Skeletal muscle tissue (tissue), 4 donors: ENCODE measurements around the gene ZNF23. TPM values are rescaled to one million over a fixed set of nuclear protein-coding genes. Genes with fewer than 3 reads are reported as not detected.

ENCODE experiments used
- H3K27ac ChIP-seq: one replicate; pipeline ENCODE4 v1.7.0; 2013; ENCODE audit warnings: mild to moderate bottlenecking, low read depth, low read length, inconsistent platforms
- H3K27me3 ChIP-seq, 3 donors: one replicate each; pipeline ENCODE4 v1.7.0; 2013; ENCODE audit warnings: low read length in 3 of 3; ENCODE audit not compliant: control insufficient read depth in 3 of 3, insufficient read depth in 3 of 3
- H3K36me3 ChIP-seq, 3 donors: one replicate each; pipeline ENCODE4 v1.7.0; 2013; ENCODE audit warnings: low read length in 3 of 3; ENCODE audit not compliant: control insufficient read depth in 3 of 3, insufficient read depth in 3 of 3
- H3K4me1 ChIP-seq, 3 donors: one replicate each; pipeline ENCODE4 v1.7.0; 2013; ENCODE audit warnings: low read length in 3 of 3, mild to moderate bottlenecking in 3 of 3; ENCODE audit not compliant: control insufficient read depth in 3 of 3, insufficient read depth in 3 of 3
- H3K4me3 ChIP-seq, 3 donors: one replicate each; pipeline ENCODE4 v1.7.0; 2013; ENCODE audit warnings: low read length in 3 of 3
- H3K9ac ChIP-seq, 3 donors: one replicate each; pipeline ENCODE4 v1.7.0; 2013; ENCODE audit warnings: low read length in 3 of 3, mild to moderate bottlenecking in 3 of 3, moderate library complexity in 2 of 3, low read depth in 1 of 3
- H3K9me3 ChIP-seq, 3 donors: one replicate each; pipeline ENCODE4 v1.7.0; 2013; ENCODE audit warnings: low read length in 3 of 3; ENCODE audit not compliant: control insufficient read depth in 3 of 3
- total RNA-seq: library from RNA; depleted of rRNA; stranded (reverse); fragments of >200 nt; gene quantifications from one replicate; pipeline ENCODE4 v1.2.3, GENCODE V29; 2014
- donor health status: Osteomylitis.

The ZNF23 gene
- total RNA-seq, 1 donor from 2014 or later, result 5.7 TPM

DNA sequence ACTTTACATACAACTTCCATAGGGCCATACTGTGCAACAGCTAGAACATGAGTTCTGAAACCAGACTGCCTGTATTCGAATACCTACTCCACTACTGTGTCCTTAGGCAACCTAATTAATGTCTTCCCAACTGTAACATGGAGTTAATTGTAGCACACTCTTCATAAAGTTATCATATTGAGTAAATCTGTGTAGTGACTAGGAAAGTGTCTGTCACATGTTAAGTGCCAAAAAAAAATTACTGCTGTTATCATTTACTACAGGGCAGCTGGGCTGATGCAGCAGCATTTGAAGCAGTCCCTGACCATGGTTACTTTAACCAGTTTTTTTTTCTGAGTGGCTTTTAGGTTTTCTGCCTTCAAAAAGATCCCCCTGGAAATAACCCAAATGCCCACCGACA is 10.9 kb upstream of the ZNF23 start:
- Histone ChIP-seq H3K9me3 (no peaks in the 10 kb centered on the region), H3K36me3 (peaks cover 43 to 49% (median 44%) of the 10 kb centered on the region in 3 donors), H3K4me1 (no peaks in the 10 kb centered on the region), H3K9ac (no peak overlapping the region), H3K27me3 (no peaks in the 10 kb centered on the region), H3K27ac (no peak overlapping the region), H3K4me3 (no peak overlapping the region)

GRCh38 chr16:71472051-71472450 is 10.0 kb upstream of the ZNF23 start:
- Histone ChIP-seq H3K36me3 (peaks cover 34 to 40% (median 35%) of the 10 kb centered on the region in 3 donors), H3K9ac (no peak overlapping the region), H3K27ac (no peak overlapping the region), H3K27me3 (no peaks in the 10 kb centered on the region), H3K4me1 (no peaks in the 10 kb centered on the region), H3K9me3 (no peaks in the 10 kb centered on the region), H3K4me3 (no peak overlapping the region)

DNA sequence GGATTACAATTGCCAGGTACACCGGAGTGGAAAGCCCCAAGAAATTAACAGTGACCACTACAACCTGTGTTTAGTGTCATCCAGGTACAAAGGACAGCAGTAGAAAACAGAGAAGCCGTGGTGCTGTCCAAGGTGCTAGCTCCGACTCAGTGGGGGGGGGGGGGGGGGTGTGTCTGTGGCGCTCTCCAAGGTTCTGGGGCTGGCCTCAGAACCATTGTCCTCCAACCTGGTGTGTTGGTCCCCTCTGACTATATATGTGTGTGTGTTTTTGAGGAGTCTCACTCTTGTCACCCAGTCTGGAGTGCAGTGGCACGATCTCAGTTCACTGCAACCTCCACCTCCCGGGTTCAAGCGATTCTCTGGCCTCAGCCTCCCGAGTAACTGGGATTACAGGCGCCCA is 5.8 kb upstream of the ZNF23 start:
- no peak overlapping the region for H3K27ac ChIP-seq
- H3K4me1 ChIP-seq, result peaks cover 0 to 5% (median 0%) of the 10 kb centered on the region in 3 donors
- no peak overlapping the region for H3K4me3 ChIP-seq
- no peaks in the 10 kb centered on the region for H3K27me3 ChIP-seq
- no peak overlapping the region for H3K9ac ChIP-seq
- no peaks in the 10 kb centered on the region for H3K9me3 ChIP-seq
- peaks cover 3 to 14% (median 13%) of the 10 kb centered on the region in 3 donors for H3K36me3 ChIP-seq

GRCh38 chr16:71464231-71464630 is 2.2 kb upstream of the ZNF23 start:
- Histone ChIP-seq H3K4me1 (peaks cover 4 to 22% (median 7%) of the 10 kb centered on the region in 3 donors), H3K36me3 (no peaks in the 10 kb centered on the region), H3K27me3 (no peaks in the 10 kb centered on the region), H3K4me3 (no peak overlapping the region), H3K27ac (no peak overlapping the region), H3K9me3 (no peaks in the 10 kb centered on the region), H3K9ac (no peak overlapping the region)

GRCh38 chr16:71460941-71461340 is 1.1 kb downstream of the ZNF23 start:
- Histone ChIP-seq H3K36me3 (peaks cover 8 to 9% (median 8%) of the 10 kb centered on the region in 3 donors), H3K4me3 (peak overlapping the region; percentile 94 to 97 (median 96)), H3K9ac (no peak overlapping the region)

DNA sequence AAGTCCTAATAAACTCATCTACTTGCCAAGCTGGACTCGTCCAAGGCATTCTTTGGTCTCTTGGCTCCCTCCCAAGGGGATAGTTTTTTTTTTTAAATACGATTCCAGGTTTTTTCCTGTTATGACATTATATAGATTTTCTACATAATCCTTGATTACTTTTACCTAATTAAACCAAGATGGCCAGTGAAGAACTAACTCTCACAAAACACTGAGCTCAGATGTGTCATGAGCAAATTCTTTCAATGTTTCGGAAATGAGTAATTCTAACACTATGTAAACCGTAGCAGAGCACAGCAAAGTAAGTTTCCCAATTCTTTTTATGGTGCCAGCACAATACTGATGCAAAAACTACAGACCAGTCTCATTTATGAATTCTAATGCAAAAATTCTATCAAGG is 1.8 kb downstream of the ZNF23 start:
- peaks cover 4 to 22% (median 7%) of the 10 kb centered on the region in 3 donors for H3K4me1 ChIP-seq
- H3K4me3 ChIP-seq, result no peak overlapping the region
- H3K36me3 ChIP-seq, result peaks cover 15 to 16% (median 15%) of the 10 kb centered on the region in 3 donors
- no peaks in the 10 kb centered on the region for H3K27me3 ChIP-seq
- H3K9ac ChIP-seq, result no peak overlapping the region
- H3K27ac ChIP-seq, result no peak overlapping the region
- H3K9me3 ChIP-seq, result no peaks in the 10 kb centered on the region

More at GRCh38 chr16:71460941-71461340, 1.1 kb downstream of the ZNF23 start:
- Histone ChIP-seq H3K4me1 (peaks cover 4 to 22% (median 7%) of the 10 kb centered on the region in 3 donors), H3K9me3 (no peaks in the 10 kb centered on the region), H3K27ac (no peak overlapping the region), H3K27me3 (no peaks in the 10 kb centered on the region)

DNA sequence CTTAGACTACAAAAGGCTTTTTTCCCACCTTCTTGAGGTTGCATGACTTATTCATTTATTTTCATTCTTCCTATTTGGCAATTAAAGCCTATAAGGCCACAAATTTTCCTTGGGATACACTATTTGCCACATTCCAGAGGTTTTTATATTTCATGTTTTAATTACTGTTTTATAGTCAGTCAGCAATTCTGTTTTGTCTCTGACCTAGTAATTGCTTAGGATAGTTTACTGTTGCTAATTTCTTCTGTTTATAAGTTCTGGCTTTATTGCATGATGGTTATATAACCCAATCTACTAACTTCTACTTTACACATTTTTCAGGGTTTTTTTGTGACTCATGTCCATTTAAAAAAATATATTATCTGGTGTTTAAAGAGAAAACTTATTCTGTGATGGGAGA is 2.5 kb downstream of the ZNF23 start:
- H3K4me1 ChIP-seq, result peaks cover 4 to 22% (median 7%) of the 10 kb centered on the region in 3 donors
- H3K9ac ChIP-seq, result no peak overlapping the region
- H3K27ac ChIP-seq, result no peak overlapping the region
- no peaks in the 10 kb centered on the region for H3K27me3 ChIP-seq
- H3K36me3 ChIP-seq, result peaks cover 22 to 23% (median 22%) of the 10 kb centered on the region in 3 donors
- peaks cover 0 to 2% (median 0%) of the 10 kb centered on the region in 3 donors for H3K9me3 ChIP-seq
- no peak overlapping the region for H3K4me3 ChIP-seq

DNA sequence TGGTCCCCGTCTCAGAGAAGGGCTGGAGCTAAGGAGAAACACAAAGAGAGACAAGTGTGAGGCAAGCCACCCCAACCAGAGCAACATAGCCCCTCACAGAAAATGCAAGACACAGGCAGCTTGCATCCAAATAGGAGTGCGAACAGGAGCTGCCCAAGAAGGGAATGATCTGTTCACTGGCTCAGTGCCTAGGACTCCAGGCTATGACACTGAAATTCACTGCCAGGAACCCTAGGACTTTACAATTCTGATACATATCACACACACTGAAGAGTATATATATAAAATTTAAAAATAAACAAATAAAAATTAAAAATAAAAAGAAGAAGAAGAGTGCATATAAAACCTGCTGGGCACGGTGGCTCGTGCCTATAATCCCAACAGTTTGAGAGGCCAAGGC is 5.2 kb downstream of the ZNF23 start:
- H3K27ac ChIP-seq, result no peak overlapping the region
- no peak overlapping the region for H3K4me3 ChIP-seq
- peaks cover 49 to 50% (median 49%) of the 10 kb centered on the region in 3 donors for H3K36me3 ChIP-seq
- peaks cover 4 to 10% (median 6%) of the 10 kb centered on the region in 3 donors for H3K4me1 ChIP-seq
- peaks cover 3 to 20% (median 8%) of the 10 kb centered on the region in 3 donors for H3K9me3 ChIP-seq
- H3K9ac ChIP-seq, result no peak overlapping the region
- no peaks in the 10 kb centered on the region for H3K27me3 ChIP-seq

GRCh38 chr16:71453036-71453435 is 9.0 kb downstream of the ZNF23 start:
- Histone ChIP-seq H3K27ac (no peak overlapping the region), H3K9me3 (peaks cover 29 to 55% (median 30%) of the 10 kb centered on the region in 3 donors), H3K36me3 (peaks cover 82 to 88% (median 87%) of the 10 kb centered on the region in 3 donors)

DNA sequence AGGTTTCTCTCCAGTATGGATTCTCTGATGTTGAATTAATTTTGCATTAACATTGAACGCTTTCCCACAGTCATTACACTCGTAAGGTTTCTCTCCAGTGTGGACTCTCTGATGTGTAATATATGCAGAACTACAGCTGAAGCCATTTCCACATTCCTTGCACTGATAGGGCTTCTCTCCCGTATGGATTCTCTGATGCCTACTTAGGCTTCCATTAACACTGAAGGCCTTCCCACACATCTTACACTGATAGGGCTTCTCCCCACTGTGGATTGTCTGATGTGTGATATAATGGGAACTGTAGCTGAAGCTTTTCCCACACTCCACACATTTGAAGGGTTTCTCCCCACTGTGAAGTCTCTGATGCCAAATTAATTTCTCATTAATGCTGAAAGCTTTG is 13.0 kb downstream of the ZNF23 start:
- H3K9ac ChIP-seq, result no peak overlapping the region
- peak overlapping the region; percentile 25 to 56 (median 34) for H3K4me3 ChIP-seq
- H3K27me3 ChIP-seq, result no peaks in the 10 kb centered on the region
- H3K36me3 ChIP-seq, result peaks cover 61 to 66% (median 64%) of the 10 kb centered on the region in 3 donors
- no peaks in the 10 kb centered on the region for H3K4me1 ChIP-seq
- no peak overlapping the region for H3K27ac ChIP-seq
- H3K9me3 ChIP-seq, result peaks cover 45 to 64% (median 53%) of the 10 kb centered on the region in 3 donors

More at GRCh38 chr16:71453036-71453435, 9.0 kb downstream of the ZNF23 start:
- H3K27me3 ChIP-seq, result no peaks in the 10 kb centered on the region
- H3K4me3 ChIP-seq, result no peak overlapping the region
- no peaks in the 10 kb centered on the region for H3K4me1 ChIP-seq
- H3K9ac ChIP-seq, result no peak overlapping the region
